Smooth muscle cell (in vitro differentiated cells): Measurements from ENCODE around the gene MICALL2. TPM values are rescaled to one million over a fixed set of nuclear protein-coding genes. Genes with fewer than 3 reads are reported as not detected.

Experiments used
- DNase-seq: peaks from one replicate; lab custom pipeline; 2025; ENCODE audit not compliant: unreplicated experiment; lab: John Stamatoyannopoulos, UW
- H2AFZ ChIP-seq: fragments of 200-600 bp; sonication (generic); 2 replicates; pipeline ENCODE4 v1.6.0; 2016; ENCODE audit warnings: antibody characterized with exemption, low read depth, mild to moderate bottlenecking
- H3F3A ChIP-seq: fragments of 200-600 bp; sonication (generic); 2 replicates; pipeline ENCODE4 v1.6.0; 2017; ENCODE audit warnings: antibody characterized with exemption, low read depth
- H3K27ac ChIP-seq: fragments of 200-600 bp; sonication (generic); 2 replicates; pipeline ENCODE4 v1.5.1; 2016; ENCODE audit warnings: low read depth, mild to moderate bottlenecking
- H3K27me3 ChIP-seq: fragments of 200-600 bp; sonication (generic); 2 replicates; pipeline ENCODE4 v1.6.1; 2016; ENCODE audit warnings: low read depth, mild to moderate bottlenecking
- H3K36me3 ChIP-seq: fragments of 200-600 bp; sonication (generic); 2 replicates; pipeline ENCODE4 v1.5.1; 2016; ENCODE audit warnings: low read depth
- H3K4me1 ChIP-seq: fragments of 200-600 bp; sonication (generic); 2 replicates; pipeline ENCODE4 v1.5.1; 2016; ENCODE audit warnings: low read depth
- H3K4me2 ChIP-seq: fragments of 200-600 bp; sonication (generic); 2 replicates; pipeline ENCODE4 v1.6.0; 2016; ENCODE audit warnings: mild to moderate bottlenecking
- H3K4me3 ChIP-seq: fragments of 200-600 bp; sonication (generic); 2 replicates; pipeline ENCODE4 v1.5.1; 2016; ENCODE audit warnings: mild to moderate bottlenecking
- H3K79me2 ChIP-seq: fragments of 200-600 bp; sonication (generic); 2 replicates; pipeline ENCODE4 v1.6.0; 2016; ENCODE audit warnings: low read depth, mild to moderate bottlenecking
- H3K9ac ChIP-seq: fragments of 200-600 bp; sonication (generic); 2 replicates; pipeline ENCODE4 v1.6.0; 2016; ENCODE audit warnings: low read depth
- H3K9me3 ChIP-seq: fragments of 200-600 bp; sonication (generic); replicated peaks from 2 replicates; pipeline ENCODE4 v1.5.1; 2016; ENCODE audit warnings: low read depth
- H4K20me1 ChIP-seq: fragments of 200-600 bp; sonication (generic); 2 replicates; pipeline ENCODE4 v1.6.0; 2016; ENCODE audit warnings: low read depth
- CTCF ChIP-seq: fragments of 200-600 bp; sonication (generic); IDR thresholded peaks from 2 replicates; pipeline ENCODE4 v1.5.1; 2017; ENCODE audit warnings: borderline replicate concordance, mild to moderate bottlenecking, antibody characterized with exemption; ENCODE audit not compliant: insufficient read depth, poor library complexity, severe bottlenecking
- WGBS: methylation state at CpG from one replicate; pipeline ENCODE4 v1.1.7; 2016; ENCODE audit warnings: low lambda C conversion rate; 5-methylcytosine and 5-hydroxymethylcytosine counted together
- polyA plus RNA-seq: library from polyadenylated mRNA; unstranded; fragments of >200 nt; fragmentation: Nextera tagmentation; extraction: Ambion mirVana; gene quantifications from 2 replicates; pipeline ENCODE4 v1.2.1, GENCODE V29; 2016
- total RNA-seq: library from RNA; depleted of rRNA; stranded (reverse); fragments of >200 nt; gene quantifications from 2 replicates; pipeline ENCODE4 v1.2.3, GENCODE V29; 2014

Gene MICALL2
- total and polyA plus RNA-seq, 2 experiments from 2014 or later, result 4.2 to 18.9 TPM

GRCh38 chr7:1413936-1414639 is 45.2 kb downstream of the MICALL2 start:
- Histone ChIP-seq H3F3A (no peaks in the 10 kb centered on the region), H3K4me3 (no peak overlapping the region), H3K4me1 (no peaks in the 10 kb centered on the region), H3K27me3 (no peaks in the 10 kb centered on the region), H3K27ac (no peak overlapping the region), H3K9me3 (no peaks in the 10 kb centered on the region), H4K20me1 (no peaks in the 10 kb centered on the region), H3K9ac (no peak overlapping the region), H3K79me2 (no peaks in the 10 kb centered on the region), H3K4me2 (no peak overlapping the region), H2AFZ (no peak overlapping the region), H3K36me3 (no peaks in the 10 kb centered on the region)
- TF ChIP-seq CTCF, result no peak
- WGBS, result 85% methylated on average over 9 of the region's 21 CpGs
- no peak for DNase-seq

DNA sequence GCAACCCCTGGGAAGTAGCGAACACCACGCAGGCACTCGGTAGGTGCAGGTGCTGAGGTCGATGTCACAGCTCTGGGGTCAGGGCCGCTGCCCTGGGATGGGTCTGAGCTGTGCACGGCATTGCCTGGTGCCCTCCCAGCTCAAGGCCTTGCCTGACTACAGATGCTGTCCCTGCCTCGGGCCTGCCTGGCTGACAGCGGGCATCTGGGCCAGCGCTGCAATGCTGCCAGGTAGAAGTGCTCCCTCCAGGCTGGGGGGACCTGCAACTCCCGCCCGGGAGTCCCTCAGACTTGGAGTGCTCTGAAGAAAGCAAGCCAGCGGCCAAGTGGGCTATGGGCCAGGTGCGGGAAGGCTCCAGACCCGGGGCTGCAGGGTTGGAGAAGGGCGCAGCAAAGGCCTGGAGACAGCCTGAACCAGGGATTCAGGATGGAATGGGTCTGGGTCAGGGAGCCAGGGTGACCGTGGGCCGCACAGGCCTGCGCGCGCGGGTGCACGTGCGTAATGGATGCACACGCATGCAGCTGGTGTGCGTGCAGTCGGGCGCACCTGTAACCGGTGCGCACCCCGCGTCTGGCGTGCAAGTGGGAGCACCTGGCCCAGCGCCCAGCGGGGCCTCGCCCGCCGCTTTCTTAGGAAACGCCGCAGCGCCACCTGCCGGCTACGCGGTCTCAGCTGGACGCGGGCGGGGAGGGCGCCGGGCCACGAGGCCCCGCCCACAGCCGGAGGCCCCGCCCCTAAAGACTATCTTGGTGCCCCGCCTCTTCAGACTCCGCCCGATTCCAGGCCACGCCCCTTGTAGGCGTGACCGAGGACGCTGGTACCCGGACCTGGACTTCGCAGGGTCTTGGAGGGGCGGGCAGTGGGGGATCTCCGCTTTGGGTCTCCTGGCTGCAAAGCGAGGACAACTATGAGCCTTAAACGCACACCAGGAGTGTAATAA is 46.7 kb downstream of the MICALL2 start:
- H3K9me3 ChIP-seq, result no peaks in the 10 kb centered on the region
- no peaks in the 10 kb centered on the region for H4K20me1 ChIP-seq
- no peak overlapping the region for H3K9ac ChIP-seq
- 19% methylated on average over 63 of the region's 65 CpGs for WGBS
- H3F3A ChIP-seq, result no peaks in the 10 kb centered on the region
- H3K27me3 ChIP-seq, result no peaks in the 10 kb centered on the region
- no peaks in the 10 kb centered on the region for H3K36me3 ChIP-seq
- H3K4me3 ChIP-seq, result no peak overlapping the region
- peak; percentile 72 for TF ChIP-seq CTCF
- H3K79me2 ChIP-seq, result no peaks in the 10 kb centered on the region
- no peak overlapping the region for H2AFZ ChIP-seq
- DNase-seq, result peak; percentile 48
- no peak overlapping the region for H3K27ac ChIP-seq
- H3K4me2 ChIP-seq, result peak overlapping the region; percentile 48
- H3K4me1 ChIP-seq, result no peaks in the 10 kb centered on the region

- Histone ChIP-seq H4K20me1 (no peaks in the 10 kb centered on the region), H3K9me3 (no peaks in the 10 kb centered on the region), H3K27me3 (no peaks in the 10 kb centered on the region), H3K9ac (no peak overlapping the region), H3K27ac (no peak overlapping the region), H3K79me2 (no peaks in the 10 kb centered on the region), H3K4me1 (no peaks in the 10 kb centered on the region), H3F3A (no peaks in the 10 kb centered on the region), H3K4me3 (no peak overlapping the region), H2AFZ (no peak overlapping the region), H3K36me3 (no peaks in the 10 kb centered on the region), H3K4me2 (no peak overlapping the region)
- no peak for DNase-seq
- WGBS, result 94% methylated on average over 28 of the region's 28 CpGs
- TF ChIP-seq CTCF, result no peak
These were observed 47.9 kb downstream of the MICALL2 start for GRCh38 chr7:1411414-1411813.
